RWPE2 (cell line): ENCODE data around the gene PLSCR2.

Experiments used
- ATAC-seq: fragments of 200-7000 bp; cut with Tn5 transposase; 3 replicates; pipeline ENCODE4 v1.9.1; 2021; ENCODE audit warnings: low read depth
- DNase-seq: peaks from one replicate; pipeline ENCODE4 v3.0.0-alpha.2; 2020; ENCODE audit warnings: low spot score
- H3K27ac ChIP-seq: fragments of 450-650 bp; 2 replicates; pipeline ENCODE4 v1.5.1; 2017; ENCODE audit warnings: mild to moderate bottlenecking; ENCODE audit not compliant: poor library complexity, severe bottlenecking
- H3K27me3 ChIP-seq: fragments of 250-450 bp; sonication (Bioruptor Pico); 2 replicates; pipeline ENCODE4 v1.5.1; 2021; ENCODE audit warnings: mild to moderate bottlenecking, moderate library complexity; ENCODE audit not compliant: insufficient read depth, poor library complexity, severe bottlenecking
- H3K36me3 ChIP-seq: fragments of 250-450 bp; sonication (Bioruptor Pico); 2 replicates; pipeline ENCODE4 v1.5.1; 2020; ENCODE audit warnings: low read depth, mild to moderate bottlenecking, moderate library complexity
- H3K4me1 ChIP-seq: fragments of 250-450 bp; sonication (Bioruptor Pico); 2 replicates; pipeline ENCODE4 v1.5.1; 2021; ENCODE audit warnings: mild to moderate bottlenecking, moderate library complexity; ENCODE audit not compliant: insufficient read depth, poor library complexity, severe bottlenecking
- H3K4me3 ChIP-seq: fragments of 250-450 bp; sonication (Bioruptor Pico); 2 replicates; pipeline ENCODE4 v1.5.1; 2021; ENCODE audit warnings: mild to moderate bottlenecking, moderate library complexity; ENCODE audit not compliant: severe bottlenecking
- H3K9me3 ChIP-seq: fragments of 250-450 bp; sonication (Bioruptor Pico); 2 replicates; pipeline ENCODE4 v1.5.1; 2021; ENCODE audit warnings: mild to moderate bottlenecking, moderate library complexity; ENCODE audit not compliant: severe bottlenecking
- TF ChIP-seq, protein P1 (sequence below): fragments of 450-650 bp; IDR thresholded peaks from one replicate; pipeline ENCODE4 v1.5.1; 2017; ENCODE audit warnings: mild to moderate bottlenecking, moderate library complexity; ENCODE audit not compliant: poor library complexity, severe bottlenecking

The PLSCR2 gene, protein sequence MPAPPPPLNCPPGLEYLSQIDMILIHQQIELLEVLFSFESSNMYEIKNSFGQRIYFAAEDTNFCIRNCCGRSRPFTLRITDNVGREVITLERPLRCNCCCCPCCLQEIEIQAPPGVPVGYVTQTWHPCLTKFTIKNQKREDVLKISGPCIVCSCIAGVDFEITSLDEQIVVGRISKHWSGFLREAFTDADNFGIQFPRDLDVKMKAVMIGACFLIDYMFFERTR

DNA sequence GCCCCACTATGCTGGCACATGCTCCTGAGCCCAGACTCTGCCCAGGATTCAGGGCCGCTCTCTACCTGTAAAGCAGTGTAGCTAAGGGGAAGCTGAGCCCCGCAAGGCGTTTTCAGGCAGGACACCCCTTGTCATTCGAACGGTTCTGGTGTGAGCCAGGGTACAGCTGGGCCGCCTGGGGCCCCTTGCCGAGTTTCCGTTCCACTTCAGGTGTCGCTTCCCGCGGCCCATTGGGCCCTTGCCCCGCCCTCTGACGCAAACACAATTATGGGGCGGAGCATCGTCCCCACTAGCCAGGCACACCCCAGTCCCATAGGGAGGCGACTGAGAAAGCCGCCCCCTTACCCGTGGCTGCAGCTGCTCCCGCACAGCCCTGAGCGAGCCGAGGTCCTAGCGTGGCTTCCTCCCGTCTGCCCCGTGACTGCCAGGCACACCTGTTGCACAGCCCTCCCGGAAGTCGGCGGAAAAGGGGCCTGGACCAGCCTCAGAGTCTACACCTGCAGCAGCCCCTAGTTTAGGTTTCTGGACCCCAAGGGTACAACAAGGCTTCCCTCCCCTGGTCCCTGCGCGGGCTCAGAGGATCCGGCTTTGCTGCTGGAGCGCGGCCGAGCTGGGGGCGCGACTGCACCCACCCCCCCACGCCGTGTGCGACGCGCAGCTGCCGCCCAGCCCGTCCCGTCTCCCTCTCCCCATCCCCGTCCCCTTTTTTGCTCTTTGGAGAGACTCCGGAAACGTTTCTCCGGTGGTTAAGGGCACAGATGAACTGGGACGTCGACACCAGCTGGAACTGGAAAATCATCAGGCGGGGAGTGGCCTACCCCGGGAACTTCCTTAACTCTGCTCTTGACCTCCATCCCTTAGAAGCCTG is at the start of gene PLSCR2:
PLSCR2 (minus strand) TSS at position 412 of the 868 bp plus-strand sequence. CDS start 9,657 bp downstream, outside the sequence.
- peak within 1 kb of the TSS; percentile 20 for H3K4me3 ChIP-seq
- no peaks in the 10 kb centered on the region for H3K27me3 ChIP-seq
- peak within 1 kb of the TSS; percentile 20 for H3K27ac ChIP-seq
- TF ChIP-seq, protein P1, sequence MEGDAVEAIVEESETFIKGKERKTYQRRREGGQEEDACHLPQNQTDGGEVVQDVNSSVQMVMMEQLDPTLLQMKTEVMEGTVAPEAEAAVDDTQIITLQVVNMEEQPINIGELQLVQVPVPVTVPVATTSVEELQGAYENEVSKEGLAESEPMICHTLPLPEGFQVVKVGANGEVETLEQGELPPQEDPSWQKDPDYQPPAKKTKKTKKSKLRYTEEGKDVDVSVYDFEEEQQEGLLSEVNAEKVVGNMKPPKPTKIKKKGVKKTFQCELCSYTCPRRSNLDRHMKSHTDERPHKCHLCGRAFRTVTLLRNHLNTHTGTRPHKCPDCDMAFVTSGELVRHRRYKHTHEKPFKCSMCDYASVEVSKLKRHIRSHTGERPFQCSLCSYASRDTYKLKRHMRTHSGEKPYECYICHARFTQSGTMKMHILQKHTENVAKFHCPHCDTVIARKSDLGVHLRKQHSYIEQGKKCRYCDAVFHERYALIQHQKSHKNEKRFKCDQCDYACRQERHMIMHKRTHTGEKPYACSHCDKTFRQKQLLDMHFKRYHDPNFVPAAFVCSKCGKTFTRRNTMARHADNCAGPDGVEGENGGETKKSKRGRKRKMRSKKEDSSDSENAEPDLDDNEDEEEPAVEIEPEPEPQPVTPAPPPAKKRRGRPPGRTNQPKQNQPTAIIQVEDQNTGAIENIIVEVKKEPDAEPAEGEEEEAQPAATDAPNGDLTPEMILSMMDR, result no peak
- DNase-seq (no peak), ATAC-seq (peak; percentile 40; the same call in 2 of the 3 replicates)
- H3K4me1 ChIP-seq, result peaks cover 25% of the 10 kb centered on the region
- no peaks in the 10 kb centered on the region for H3K9me3 ChIP-seq
- H3K36me3 ChIP-seq, result no peaks in the 10 kb centered on the region

DNA sequence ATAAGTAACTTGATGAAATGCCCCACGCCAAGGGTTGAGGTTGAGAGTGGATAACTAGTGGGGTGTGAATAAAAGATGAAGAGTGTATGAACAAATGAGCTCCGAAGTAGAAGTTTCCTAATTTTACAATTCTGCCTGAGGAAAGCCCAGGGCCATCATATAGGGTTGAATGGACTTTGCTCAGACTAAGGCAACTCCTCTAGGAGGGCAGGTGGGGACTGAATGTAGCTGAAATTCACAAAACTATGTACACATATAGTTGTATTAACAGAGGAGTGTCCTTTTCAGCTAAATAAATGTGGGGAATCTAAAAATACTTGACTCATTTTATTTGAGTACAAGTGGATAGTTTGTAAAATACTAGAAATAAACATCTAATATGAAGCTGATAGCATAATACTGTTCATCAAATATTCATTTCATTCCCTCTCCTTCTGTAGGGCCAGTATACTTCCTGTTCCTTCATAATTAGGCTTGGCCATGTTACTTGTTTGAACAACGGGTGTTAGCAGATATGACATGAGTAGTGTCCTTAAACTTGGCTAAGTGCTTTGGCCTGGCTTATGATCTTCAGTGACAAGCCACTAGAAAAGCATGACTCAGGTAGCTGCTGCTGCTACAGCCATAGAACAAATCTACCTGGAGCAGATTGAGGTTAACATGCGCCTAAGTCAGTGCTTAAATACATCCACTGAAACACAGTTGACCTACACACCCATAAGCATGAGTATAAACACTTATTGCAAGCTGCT is 48.5 kb upstream of the PLSCR2 start:
- H3K4me1 ChIP-seq, result no peaks in the 10 kb centered on the region
- ATAC-seq (no peak), DNase-seq (no peak)
- TF ChIP-seq, protein P1, result no peak
- peaks cover 37% of the 10 kb centered on the region for H3K36me3 ChIP-seq
- H3K27ac ChIP-seq, result no peak overlapping the region
- H3K4me3 ChIP-seq, result no peak overlapping the region
- no peaks in the 10 kb centered on the region for H3K9me3 ChIP-seq
- H3K27me3 ChIP-seq, result no peaks in the 10 kb centered on the region

DNA sequence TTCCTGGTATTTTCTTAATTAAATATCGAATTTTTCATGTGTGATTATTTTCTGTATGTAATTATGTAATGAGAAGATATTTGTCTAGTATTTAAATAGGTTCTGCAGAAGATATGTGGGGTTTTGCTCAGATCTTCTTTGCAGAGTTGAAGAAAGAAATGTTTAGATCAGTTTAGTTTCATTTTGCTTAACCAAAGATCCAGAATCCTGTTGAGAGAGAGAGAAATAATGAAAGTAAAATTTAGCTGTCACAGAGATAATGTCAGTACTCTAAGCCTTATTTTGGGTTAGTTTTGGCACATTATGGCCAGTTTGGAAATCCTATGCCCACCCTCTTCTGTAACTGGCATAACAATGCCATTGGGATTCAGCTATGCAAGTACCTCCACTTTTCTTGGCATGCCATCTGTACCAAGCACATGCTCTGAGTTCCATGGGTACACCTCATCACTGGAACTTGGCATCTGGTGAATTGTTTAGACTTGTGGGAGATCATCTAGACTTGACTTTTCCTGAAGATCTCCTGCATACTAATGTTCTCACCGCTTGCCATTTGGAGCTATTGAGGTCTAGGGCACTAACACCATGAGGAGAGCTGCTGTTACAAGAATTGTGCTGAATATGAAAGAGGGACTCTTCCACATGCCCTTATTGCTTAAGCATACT is 44.2 kb upstream of the PLSCR2 start:
- DNase-seq, result no peak
- Histone ChIP-seq H3K4me1 (no peaks in the 10 kb centered on the region), H3K4me3 (no peak overlapping the region), H3K27me3 (no peaks in the 10 kb centered on the region), H3K36me3 (peaks cover 17% of the 10 kb centered on the region), H3K27ac (no peak overlapping the region), H3K9me3 (no peaks in the 10 kb centered on the region)
- TF ChIP-seq, protein P1, result no peak
- ATAC-seq, result peak; percentile 55; the same call in 1 of the 3 replicates

DNA sequence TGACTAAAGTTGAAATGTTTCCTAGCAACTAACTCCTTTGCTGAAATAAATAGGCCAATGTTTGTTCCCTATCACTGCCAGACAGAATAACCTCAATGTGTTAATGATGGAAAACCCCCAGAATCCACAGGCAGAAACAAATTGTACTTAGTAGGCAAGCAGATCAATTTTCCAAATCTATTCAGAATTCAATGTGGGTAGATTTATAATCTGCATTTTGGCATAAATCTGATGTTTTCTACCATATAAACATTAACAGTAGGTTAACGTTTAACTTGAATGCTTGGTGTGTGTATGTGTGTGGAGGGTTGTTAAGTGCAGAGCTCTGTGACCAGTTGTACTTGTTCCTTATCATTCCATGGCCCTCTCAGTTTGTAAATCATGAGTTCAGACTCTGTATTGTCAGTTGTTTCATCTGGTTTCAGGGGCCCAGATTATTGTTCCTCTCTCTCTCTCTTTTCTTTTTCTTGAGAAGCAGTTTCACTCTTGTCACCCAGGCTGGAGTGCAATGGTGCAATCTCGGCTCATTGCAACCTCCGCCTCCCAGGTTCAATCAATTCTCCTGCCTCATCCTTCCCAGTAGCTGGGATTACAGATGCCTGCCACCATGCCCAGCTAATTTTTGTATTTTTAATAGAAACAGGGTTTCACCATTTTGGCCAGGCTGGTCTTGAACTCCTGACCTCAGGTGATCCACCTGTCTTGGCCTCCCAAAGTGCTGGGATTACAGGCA is 42.2 kb upstream of the PLSCR2 start:
- Histone ChIP-seq H3K27ac (no peak overlapping the region), H3K9me3 (no peaks in the 10 kb centered on the region), H3K4me1 (peaks cover 11% of the 10 kb centered on the region), H3K36me3 (peaks cover 11% of the 10 kb centered on the region), H3K4me3 (no peak overlapping the region), H3K27me3 (no peaks in the 10 kb centered on the region)
- TF ChIP-seq, protein P1, result no peak
- ATAC-seq (no peak), DNase-seq (no peak)
